Gastrocnemius medialis (tissue), 4 donors: ENCODE measurements around the gene EIPR1.

Experiments used
- CTCF ChIP-seq, 5 experiments: fragments of 450-650 bp in 3 of 5; fragments of 200-600 bp in 2 of 5; sonication (generic) in 2 of 5; IDR thresholded peaks in 4 of 5; conservative IDR thresholded peaks in 1 of 5; 1 replicate in 4 of 5; 2 replicates in 1 of 5; pipeline ENCODE4 v1.5.1; 2016 to 2019; ENCODE audit warnings: antibody characterized with exemption in 5 of 5, mild to moderate bottlenecking in 3 of 5, moderate library complexity in 3 of 5
- POLR2A ChIP-seq, 2 donors: fragments of 450-650 bp; IDR thresholded peaks; one replicate each; pipeline ENCODE4 v1.6.1; 2017; ENCODE audit warnings: antibody characterized with exemption in 2 of 2, mild to moderate bottlenecking in 2 of 2, moderate library complexity in 2 of 2

- TF ChIP-seq POLR2A (IDR thresholded peaks at IDR 0.05) (no peak), CTCF (IDR thresholded peaks at IDR 0.05 in 4 of 5, conservative IDR thresholded peaks at IDR 0.05 in 1 of 5) (no peak)
Measured at GRCh38 chr2:3257826-3258225, 119.8 kb downstream of the EIPR1 start.
